Measurements from ENCODE around the gene LIMA1. TPM values are rescaled to one million over a fixed set of nuclear protein-coding genes. Genes with fewer than 3 reads are reported as not detected.

The LIMA1 gene
- total and polyA plus RNA-seq, 2 of the 4 experiments (the other 2 are of a cell fraction), result 126 to 163 TPM

- Histone ChIP-seq H4K8ac (ENCODE audit: low read depth in 2 of 2, low read length in 2 of 2) (peak overlapping the region; percentile 78 to 86), H3K56ac (ENCODE audit: extremely low read depth, insufficient read depth, low read length) (peak overlapping the region; percentile 89), H3K9me3 (ENCODE audit: control insufficient read depth, insufficient read depth, low read length) (no peaks in the 10 kb centered on the region), H3K4me2 (ENCODE audit: low read depth, low read length) (no peak overlapping the region; the same call in 1 of the 2 replicates), H3K4me1 (ENCODE audit: control insufficient read depth, insufficient read depth, low read length) (peaks cover 30% of the 10 kb centered on the region), H2AK5ac (ENCODE audit: low read depth, low read length) (peak overlapping the region; percentile 48), H2AFZ (replicated peaks; ENCODE audit: low read length, poor library complexity) (no peak overlapping the region), H2BK20ac (ENCODE audit: low read depth, low read length) (peak overlapping the region; percentile 72), H4K20me1 (ENCODE audit: insufficient read depth, low read length) (0 out of 2 replicates have a peak, but pooled peaks cover 4% of the 10 kb centered on the region), H3K27me3 (ENCODE audit: control insufficient read depth, insufficient read depth, low read length) (no peaks in the 10 kb centered on the region), H2BK15ac (ENCODE audit: low read depth, low read length) (peak overlapping the region; percentile 64), H3K27ac (ENCODE audit: insufficient read depth, low read length) (peak overlapping the region; percentile 70; the same call in 1 of the 2 replicates), H3K18ac (ENCODE audit: low read depth, low read length) (peak overlapping the region; percentile 90), H2BK120ac (ENCODE audit: low read depth, low read length) (peak overlapping the region; percentile 84), H3K14ac (replicated peaks; ENCODE audit: low read depth, low read length) (peak overlapping the region; percentile 83), H4K5ac (ENCODE audit: low read depth, low read length) (peak overlapping the region; percentile 93), H3K9ac (ENCODE audit: low read depth, low read length) (peak overlapping the region; percentile 27; the same call in 1 of the 2 replicates), H3K36me3 (ENCODE audit: control insufficient read depth, insufficient read depth, low read length) (peaks cover 33% of the 10 kb centered on the region), H3K9me1 (ENCODE audit: insufficient read depth, low read length) (peaks cover 25% of the 10 kb centered on the region), H4K91ac (ENCODE audit: insufficient read depth, low read depth, low read length) (peak overlapping the region; percentile 96), H3K4me3 (ENCODE audit: insufficient read depth, low read depth, low read length) (no peak overlapping the region), H2BK5ac (ENCODE audit: low read depth, low read length, poor library complexity, severe bottlenecking) (peak overlapping the region; percentile 100), H3K23ac (ENCODE audit: low read depth, low read length) (peak overlapping the region; percentile 89), H3K4ac (ENCODE audit: low read depth, low read length) (peak overlapping the region; percentile 93), H3K79me1 (ENCODE audit: low read depth in 1 of 2, low read length in 2 of 2) (peaks cover 23 to 61% of the 10 kb centered on the region in 2 experiments), H2AK9ac (replicated peaks; ENCODE audit: low read depth, low read length, poor library complexity) (peak overlapping the region; percentile 47)
- dilution Hi-C loops (cut with HindIII; ENCODE audit: low sequenced_read_pairs, unreplicated experiment), result no loop called here
- BruUV-seq (replicated peaks), result no TSS peak
- TF ChIP-seq MXI1 (IDR thresholded peaks at IDR 0.05; ENCODE audit: borderline replicate concordance, low read depth, low read length) (no peak), CHD1 (IDR thresholded peaks at IDR 0.05; ENCODE audit: low read depth, low read length) (no peak), MAZ (IDR thresholded peaks at IDR 0.05; ENCODE audit: borderline replicate concordance, low read depth, low read length) (no peak), POLR2A (IDR thresholded peaks at IDR 0.05; ENCODE audit: low read depth, low read length) (no peak), RFX5 (IDR thresholded peaks at IDR 0.05; ENCODE audit: low read depth, low read length) (no peak), USF2 (IDR thresholded peaks at IDR 0.05; ENCODE audit: low read depth, low read length) (no peak), RCOR1 (IDR thresholded peaks at IDR 0.05; ENCODE audit: insufficient replicate concordance, low read length) (no peak)
- intact Hi-C loops (cut with micrococcal nuclease), result no loop called here
- ATAC-seq (ENCODE audit: low read depth) (no peak), DNase-seq (no peak)
- no CpG with 5 or more reads among the region's 4 CpGs for WGBS, 2 experiments (ENCODE audit: extremely low coverage in 2 of 2, insufficient read length in 1 of 2)
- in situ Hi-C loops (cut with MboI; ENCODE audit: low sequenced_read_pairs), result no loop called here
- POLR2A ChIA-PET (ENCODE audit: unreplicated experiment), result interaction anchor here (0.8 kb wide), 1 partner anchor 18 kb away, joined by 3 read pairs; the partner anchor contains the start of gene CERS5
- CTCF ChIA-PET, result no interaction called here
Measured at GRCh38 chr12:50185301-50185895, 97.9 kb downstream of the LIMA1 start.

Data from IMR-90 (cell line).